GM12891 (cell line): Measurements from ENCODE around the gene FGG.

ENCODE experiments used
- DNase-seq: peaks from one replicate; pipeline ENCODE4 v3.0.0; 2011; ENCODE audit warnings: low spot score; ENCODE audit not compliant: insufficient read length
- FAIRE-seq: peaks from 2 replicates; lab custom pipeline; 2011; peaks lifted over from hg19 to GRCh38; lab: Jason Lieb, UNC
- PAX5 ChIP-seq: IDR thresholded peaks from 2 replicates; pipeline ENCODE4 v1.6.1; 2011; ENCODE audit warnings: low read length, moderate library complexity, mild to moderate bottlenecking; ENCODE audit not compliant: insufficient read depth, severe bottlenecking
- POLR2A ChIP-seq: IDR thresholded peaks from 2 replicates; pipeline ENCODE4 v1.6.1; 2011; ENCODE audit warnings: low read depth, low read length, control low read depth
- POLR2AphosphoS5 ChIP-seq: IDR thresholded peaks from 2 replicates; pipeline ENCODE4 v1.6.1; 2011; ENCODE audit warnings: low read depth, low read length, control low read depth
- POU2F2 ChIP-seq: IDR thresholded peaks from 2 replicates; pipeline ENCODE4 v1.6.1; 2011; ENCODE audit warnings: low read depth, mild to moderate bottlenecking, control low read depth, low read length, moderate library complexity
- SPI1 ChIP-seq: IDR thresholded peaks from 2 replicates; pipeline ENCODE4 v1.6.1; 2011; ENCODE audit warnings: low read depth, low read length, control low read depth
- TAF1 ChIP-seq: IDR thresholded peaks from 2 replicates; pipeline ENCODE4 v1.6.1; 2011; ENCODE audit warnings: low read depth, low read length, control low read depth

Gene FGG

DNA sequence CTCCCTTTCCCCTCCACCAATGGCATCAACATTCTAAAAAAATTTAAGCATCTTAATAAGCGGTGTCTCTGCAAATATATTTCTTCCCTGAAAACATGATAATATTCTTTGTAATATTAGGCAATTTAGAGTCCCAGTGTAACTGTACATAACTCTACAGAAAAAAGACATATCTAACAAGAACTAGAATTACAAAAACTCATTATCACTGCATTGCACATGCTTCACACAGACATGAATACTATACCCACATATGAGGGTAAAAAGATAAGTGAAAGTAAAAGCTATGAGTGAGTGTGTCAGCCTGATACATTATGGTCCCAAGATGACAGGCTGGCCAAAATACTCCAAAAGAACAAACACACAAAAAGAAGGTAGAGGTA is 52.0 kb downstream of the FGG start:
- no peak for DNase-seq
- no peak for FAIRE-seq
- TF ChIP-seq POU2F2 (no peak), TAF1 (no peak)

DNA sequence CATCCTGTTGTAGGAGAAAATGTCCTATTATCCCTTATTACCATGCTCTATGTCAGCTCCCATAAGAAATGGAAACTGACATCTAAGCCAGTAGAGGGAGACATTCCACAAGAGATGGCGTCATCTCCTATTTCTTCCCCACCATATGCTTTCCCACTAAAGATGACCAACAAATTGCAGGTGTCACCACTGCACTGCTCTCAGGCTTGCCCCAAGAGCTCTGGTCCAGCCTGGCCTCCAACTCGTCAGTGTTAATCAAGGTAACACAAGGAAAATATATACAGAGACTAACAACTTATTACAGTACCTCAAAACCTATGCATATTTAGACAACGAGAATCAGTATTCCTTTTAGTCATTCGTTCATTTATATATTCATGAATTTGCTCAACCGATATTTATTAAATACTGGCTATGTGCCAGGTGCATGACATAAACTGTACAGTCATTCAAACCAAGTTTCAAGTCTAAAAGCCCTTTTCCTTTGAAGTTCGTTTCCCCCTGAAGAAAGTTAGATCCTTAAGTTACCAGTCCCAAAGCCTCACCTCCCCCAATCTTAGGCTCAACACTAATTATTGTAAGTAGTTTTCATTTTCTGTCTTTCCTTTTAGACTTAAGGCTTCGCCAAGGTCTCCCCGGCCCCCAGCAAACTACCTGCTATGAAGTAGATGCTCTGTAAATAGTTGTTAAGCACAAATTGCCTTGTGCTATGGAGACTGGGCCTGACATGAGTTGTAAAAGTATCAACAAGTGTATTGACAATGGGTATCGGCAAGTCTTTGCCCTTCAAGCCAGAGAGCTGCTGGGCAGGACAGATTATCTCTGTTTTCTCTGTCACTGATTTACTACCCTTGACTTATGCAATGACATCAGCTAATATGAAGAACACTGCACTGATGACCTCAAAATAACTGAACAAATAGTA is 52.7 kb downstream of the FGG start:
- TF ChIP-seq POLR2A (no peak), POLR2AphosphoS5 (no peak), POU2F2 (no peak), PAX5 (no peak), TAF1 (no peak), SPI1 (no peak)
- DNase-seq (peak; percentile 2), FAIRE-seq (peak; percentile 84)

DNA sequence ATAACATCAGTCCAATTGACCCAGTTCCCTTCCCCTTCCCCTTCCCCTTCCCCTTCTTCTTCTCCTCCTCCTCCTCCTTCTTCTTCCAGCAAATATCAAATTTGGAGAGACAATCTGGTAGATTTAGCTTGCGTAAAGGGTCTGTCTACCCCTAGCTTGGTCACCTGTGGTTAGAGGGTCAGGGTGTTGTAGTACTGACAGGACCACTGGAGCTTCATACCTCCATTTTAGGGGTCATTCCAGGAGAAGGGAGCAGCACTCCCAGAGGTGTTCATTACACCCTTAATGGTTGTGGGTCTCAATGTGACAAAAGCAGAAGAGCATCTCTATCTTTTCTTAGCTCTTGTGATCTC is 53.3 kb downstream of the FGG start:
- FAIRE-seq: no peak
- no peak for DNase-seq
- TF ChIP-seq POU2F2 (no peak), POLR2A (no peak), POLR2AphosphoS5 (no peak), TAF1 (no peak), PAX5 (no peak), SPI1 (no peak)
